AG10803 (cell line): Measurements from ENCODE around the gene ANKRD44.

Experiments used
- DNase-seq: peaks from one replicate; pipeline ENCODE4 v3.0.0; 2010; ENCODE audit warnings: low read depth
- H3K4me3 ChIP-seq: 2 replicates; pipeline ENCODE4 v1.5.1; 2011; ENCODE audit warnings: mild to moderate bottlenecking, low read length, control low read depth
- CTCF ChIP-seq: conservative IDR thresholded peaks from 2 replicates; pipeline ENCODE4 v1.5.1; 2011; ENCODE audit warnings: mild to moderate bottlenecking, low read length, control low read depth, inconsistent platforms

ANKRD44 gene

GRCh38 chr2:196987298-196987648, 323.3 kb downstream of the ANKRD44 start:
- peak overlapping the region; percentile 42 for H3K4me3 ChIP-seq
- DNase-seq: no peak

GRCh38 chr2:196985511-196986183, 324.9 kb downstream of the ANKRD44 start:
- TF ChIP-seq CTCF: no peak
- H3K4me3 ChIP-seq: no peak overlapping the region
- DNase-seq: no peak

More at GRCh38 chr2:196987298-196987648, 323.3 kb downstream of the ANKRD44 start:
- TF ChIP-seq CTCF: no peak

- DNase-seq: no peak
- H3K4me3 ChIP-seq: no peak overlapping the region
- TF ChIP-seq CTCF: no peak
Observed at GRCh38 chr2:196984903-196985302, 325.7 kb downstream of the ANKRD44 start.

- TF ChIP-seq CTCF: no peak
- no peak overlapping the region for H3K4me3 ChIP-seq
- DNase-seq: peak; percentile 78
Observed at GRCh38 chr2:196983934-196984333, 326.6 kb downstream of the ANKRD44 start.

GRCh38 chr2:196980473-196980872, 330.1 kb downstream of the ANKRD44 start:
- no peak for DNase-seq
- no peak overlapping the region for H3K4me3 ChIP-seq
- TF ChIP-seq CTCF: no peak

- no peak for TF ChIP-seq CTCF
- H3K4me3 ChIP-seq: no peak overlapping the region
- DNase-seq: no peak
Observed at GRCh38 chr2:196980001-196980400, 330.6 kb downstream of the ANKRD44 start.

GRCh38 chr2:196977507-196977906, 333.1 kb downstream of the ANKRD44 start:
- TF ChIP-seq CTCF: no peak
- H3K4me3 ChIP-seq: no peak overlapping the region
- no peak for DNase-seq
